Hindlimb muscle (tissue), 1 donor: ENCODE results near the gene INPP5A. TPM values are rescaled to one million over a fixed set of nuclear protein-coding genes. Genes with fewer than 3 reads are reported as not detected.
A peak's percentile ranks its signal among the peaks of the same experiment; 100 is the strongest.

Experiments used
- DNase-seq: peaks from one replicate; pipeline ENCODE4 v3.0.0-alpha.2; 2013
- polyA plus RNA-seq: library from polyadenylated mRNA; unstranded; fragments of 120-200 nt; gene quantifications from one replicate; pipeline ENCODE4 v1.2.1, GENCODE V29; 2013; ENCODE audit not compliant: insufficient read length

INPP5A gene
- polyA plus RNA-seq, 1 donor, result 57.4 TPM

- DNase-seq, result no peak
These were observed 172.6 kb downstream of the INPP5A start for GRCh38 chr10:132710036-132710686.

DNA sequence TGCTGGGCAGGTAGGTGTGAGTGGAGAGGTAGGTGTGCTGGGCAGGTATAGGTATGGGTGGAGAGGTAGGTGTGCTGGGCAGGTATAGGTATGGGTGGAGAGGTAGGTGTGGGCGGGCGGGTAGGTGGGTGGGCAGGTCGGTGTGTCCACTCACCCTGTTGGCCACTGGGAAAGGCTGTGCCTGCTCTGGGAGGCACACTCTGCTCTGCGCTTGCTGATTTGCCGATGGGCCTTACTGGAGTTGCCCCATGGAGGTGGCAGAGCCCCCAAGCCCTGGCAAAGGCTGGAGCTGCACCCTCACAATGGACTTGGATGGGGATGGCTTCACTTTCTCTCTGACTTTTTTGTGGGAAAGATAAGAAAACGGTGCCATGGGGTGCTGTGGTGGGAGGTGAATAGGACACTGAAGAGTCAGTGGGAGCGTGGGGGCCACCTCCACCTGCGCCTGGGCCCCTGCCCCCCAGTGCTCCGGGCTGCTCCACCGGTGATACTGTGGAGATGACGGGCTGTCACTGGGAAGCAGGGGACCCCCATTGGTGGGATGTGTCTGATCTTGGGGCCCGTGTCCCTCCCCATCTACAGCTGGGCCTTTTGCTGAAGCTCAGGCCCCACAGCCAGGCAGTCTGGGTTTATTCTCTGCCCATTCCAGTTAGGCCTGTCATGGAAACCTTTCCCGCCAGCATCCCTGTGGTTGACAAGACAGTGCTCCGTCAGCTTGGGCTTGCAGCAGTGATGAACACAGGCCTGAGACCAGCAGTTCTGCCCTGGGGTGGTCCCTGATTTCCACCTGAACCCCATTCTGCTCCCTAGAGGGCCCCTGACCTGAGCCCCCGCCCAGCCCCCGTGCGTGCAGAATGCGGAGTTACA is 173.4 kb downstream of the INPP5A start:
- DNase-seq, result no peak

- DNase-seq, result no peak
These were observed 174.1 kb downstream of the INPP5A start for GRCh38 chr10:132711613-132712121.

- no peak for DNase-seq
These were observed 174.7 kb downstream of the INPP5A start for GRCh38 chr10:132712291-132712690.

- no peak for DNase-seq
These were observed 175.2 kb downstream of the INPP5A start for GRCh38 chr10:132712743-132713142.

GRCh38 chr10:132713421-132714095 is 176.0 kb downstream of the INPP5A start:
- no peak for DNase-seq

GRCh38 chr10:132714096-132714985 is 176.8 kb downstream of the INPP5A start:
- no peak for DNase-seq

GRCh38 chr10:132714986-132715775 is 177.6 kb downstream of the INPP5A start:
- no peak for DNase-seq

DNA sequence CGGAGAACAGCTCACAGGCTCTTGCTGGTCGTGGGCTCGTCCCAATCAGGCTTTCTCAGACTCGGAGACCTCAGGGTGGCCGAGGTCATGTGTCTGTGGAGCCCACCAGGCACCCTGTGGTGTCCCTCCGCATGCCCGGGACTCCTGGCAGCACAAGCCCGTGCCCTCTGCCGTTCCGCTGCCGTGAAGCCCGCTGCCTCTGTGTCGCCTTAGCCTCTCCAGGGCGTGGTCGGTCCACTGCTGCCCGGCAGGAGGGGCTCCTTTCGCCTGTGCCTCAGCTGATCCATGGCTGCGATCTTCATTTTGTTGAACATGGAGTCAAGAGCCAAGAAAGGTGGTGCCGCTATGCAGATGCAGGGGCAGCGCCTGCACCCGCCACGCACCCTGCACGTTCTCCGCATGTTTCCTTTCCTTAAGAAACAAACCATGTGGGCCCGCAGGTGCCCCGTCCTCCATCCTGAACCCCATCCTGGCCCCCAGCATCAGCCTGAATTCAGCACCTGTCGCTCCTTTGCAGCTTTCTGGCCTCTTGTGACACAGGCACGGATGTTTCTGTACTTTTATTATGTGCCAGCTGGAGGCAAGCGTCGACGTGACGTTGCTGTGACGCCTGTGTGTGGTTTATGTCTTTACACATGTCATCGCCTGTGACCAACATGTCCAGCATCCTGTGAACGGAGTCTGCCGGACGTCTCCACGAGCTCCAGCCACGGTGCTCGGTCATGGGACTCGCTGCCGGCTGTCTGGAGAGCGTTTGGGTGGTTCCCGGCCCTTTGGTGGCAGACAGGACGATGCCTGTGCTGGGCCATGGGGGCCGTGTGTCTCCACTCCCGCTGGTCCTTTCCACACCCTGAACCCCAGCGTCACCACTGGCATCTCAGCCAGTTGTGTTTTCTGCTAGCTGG is 178.4 kb downstream of the INPP5A start:
- DNase-seq, result no peak

DNA sequence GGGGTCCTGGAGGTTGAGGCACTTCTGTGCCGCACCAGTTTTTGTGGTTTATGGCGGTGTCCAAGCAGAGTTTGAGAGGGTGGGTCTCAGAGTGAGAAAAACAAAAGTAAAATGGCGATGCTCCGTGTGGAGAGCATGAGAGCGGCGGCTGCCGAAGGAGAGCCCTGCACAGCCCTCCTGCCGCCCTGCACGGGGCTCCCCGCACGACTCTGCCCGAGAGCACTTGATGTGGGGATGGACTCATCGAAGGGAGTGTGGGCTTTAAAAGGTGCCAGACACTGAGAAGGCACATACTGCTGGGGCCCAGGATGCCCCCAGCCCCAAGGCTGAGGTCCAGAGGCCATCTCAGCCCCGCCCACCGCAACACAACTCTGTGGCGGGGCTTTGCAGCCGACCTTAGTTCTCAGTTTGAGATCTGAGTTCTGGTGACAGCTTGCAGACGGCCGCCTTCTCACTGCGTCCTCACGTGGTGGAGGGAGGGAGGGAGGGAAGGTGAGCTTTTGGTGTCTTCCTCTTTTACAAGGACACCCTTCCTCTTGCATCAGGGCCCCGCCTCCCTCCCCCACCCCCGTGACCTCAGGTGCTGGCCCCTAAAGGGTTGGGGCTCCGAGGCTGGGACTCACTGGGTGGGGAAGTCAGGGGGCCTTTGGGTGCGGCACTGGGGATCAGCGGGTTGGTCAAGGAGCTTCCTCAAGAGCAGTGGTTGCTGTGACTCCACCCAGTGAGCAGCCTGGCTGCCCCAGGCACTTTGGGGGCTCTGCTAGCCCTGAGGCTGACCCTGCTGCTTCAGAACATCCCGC is 179.3 kb downstream of the INPP5A start:
- DNase-seq, result no peak

- DNase-seq, result no peak
These were observed 184.1 kb downstream of the INPP5A start for GRCh38 chr10:132721725-132722124.

DNA sequence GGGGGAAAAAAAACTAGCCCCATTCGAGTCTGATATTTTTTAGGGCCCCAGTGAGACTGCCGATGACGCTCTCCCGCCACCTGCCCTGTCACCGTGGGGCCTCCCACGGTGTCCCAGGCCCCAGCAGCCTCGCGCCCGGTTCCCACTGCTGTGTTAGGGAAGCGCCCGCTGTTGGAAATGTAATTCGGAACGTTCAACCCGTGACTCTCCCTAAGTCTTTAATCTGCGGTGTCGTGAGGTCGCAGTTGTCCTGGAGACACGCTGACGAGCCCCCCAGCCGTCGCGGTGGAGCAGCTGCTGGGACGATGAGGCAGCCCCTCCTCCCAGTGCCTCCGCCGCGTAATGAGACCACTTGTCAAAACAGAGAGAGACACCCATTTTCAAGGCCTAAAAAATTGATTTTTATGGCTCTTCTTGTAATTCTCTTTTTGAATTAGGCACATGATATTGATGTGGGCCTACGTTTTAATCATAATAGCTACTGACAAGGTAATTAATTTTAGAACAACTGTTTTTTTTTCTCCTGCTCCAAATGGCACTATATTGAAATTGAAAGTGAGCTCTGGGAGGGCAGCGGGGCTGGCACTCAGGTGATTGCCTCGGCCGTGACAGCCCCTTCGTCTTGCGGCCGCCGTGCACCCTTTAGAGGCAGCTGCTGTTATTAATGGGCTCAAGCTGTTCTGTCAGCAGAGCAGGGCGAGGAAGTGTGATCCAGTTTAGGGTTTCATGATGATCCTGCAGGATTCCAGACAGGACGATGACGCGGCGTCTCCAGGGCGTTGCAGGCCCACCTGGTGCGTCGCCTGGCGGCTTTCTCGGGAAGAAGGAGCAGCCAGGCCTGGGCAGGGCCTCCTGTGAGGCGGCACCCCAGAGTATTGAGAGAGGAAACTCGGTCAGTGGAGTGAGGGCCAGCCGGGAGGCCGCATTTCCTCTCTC is 185.1 kb downstream of the INPP5A start:
- DNase-seq, result peak; percentile 65

- no peak for DNase-seq
These were observed 185.9 kb downstream of the INPP5A start for GRCh38 chr10:132723330-132723970.

DNA sequence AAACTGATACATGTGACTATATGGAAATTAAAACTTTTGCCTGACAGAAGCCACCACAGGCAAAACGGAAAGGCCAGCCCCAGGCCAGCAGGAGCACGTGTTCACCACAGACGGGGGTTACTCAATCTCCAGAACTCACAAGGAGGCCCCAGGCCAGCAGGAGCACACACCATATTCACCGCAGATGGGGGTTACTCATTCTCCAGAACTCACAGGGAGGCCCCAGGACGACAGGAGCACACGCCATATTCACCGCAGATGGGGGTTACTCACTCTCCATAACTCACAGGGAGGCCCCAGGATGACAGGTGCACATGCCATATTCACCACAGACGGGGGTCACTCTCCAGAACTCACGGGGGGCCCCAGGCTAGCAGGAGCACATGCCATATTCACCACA is 186.9 kb downstream of the INPP5A start:
- no peak for DNase-seq

GRCh38 chr10:132725202-132725601 is 187.6 kb downstream of the INPP5A start:
- DNase-seq, result no peak

DNA sequence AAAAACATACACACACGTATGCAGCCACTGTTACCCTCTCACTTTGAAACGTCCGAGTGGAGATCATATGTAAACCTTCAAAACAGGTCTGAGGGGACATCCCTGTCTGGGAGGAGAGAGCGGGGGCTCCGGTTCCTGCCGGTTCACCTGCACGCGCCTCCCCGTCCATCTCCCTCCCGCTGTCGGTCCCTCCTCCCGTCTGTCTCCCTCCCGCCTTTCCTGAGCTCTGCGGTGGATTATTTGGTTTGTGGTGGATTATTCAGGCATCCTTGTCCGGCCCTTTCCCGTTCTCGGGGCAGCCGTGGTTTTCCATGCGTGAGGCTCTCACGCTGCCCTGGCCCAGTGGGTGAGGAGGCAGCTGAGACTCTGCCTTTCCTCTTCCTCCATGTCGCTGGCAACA is 188.6 kb downstream of the INPP5A start:
- no peak for DNase-seq

GRCh38 chr10:132726951-132727350 is 189.4 kb downstream of the INPP5A start:
- DNase-seq, result no peak

DNA sequence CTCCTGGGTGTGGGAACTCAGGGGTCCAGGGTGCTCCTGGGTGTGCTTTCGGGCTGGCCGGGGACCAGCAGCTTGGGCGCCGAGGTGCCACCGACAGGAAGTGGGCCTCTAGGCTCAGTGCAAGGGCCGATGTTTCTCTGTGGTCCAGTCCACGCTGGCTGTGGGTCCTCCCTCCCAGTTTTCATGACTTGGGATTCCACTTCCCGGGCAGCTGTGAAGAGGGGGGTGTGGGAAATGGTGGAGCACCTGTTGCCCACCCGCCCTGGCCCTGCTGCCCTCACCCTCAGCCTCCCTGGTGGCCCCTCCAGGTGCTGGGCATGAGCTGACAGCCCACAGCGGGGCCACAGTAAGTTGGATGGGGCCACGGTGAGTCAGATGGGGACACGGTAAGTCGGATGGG is 189.8 kb downstream of the INPP5A start:
- no peak for DNase-seq
